HG02610 (cell line): ENCODE measurements around the gene SAMD4B.
"Not testable (repeated sequence)": the region's sequence is repeated elsewhere in the genome, so short reads cannot be mapped to it uniquely, and the experiment has no call there.

Source experiments
- ATAC-seq: cut with Tn5 transposase; IDR thresholded peaks from one replicate; pipeline ENCODE4 v1.9.1; 2021; ENCODE audit warnings: mild to moderate bottlenecking, moderate library complexity; ENCODE audit not compliant: unreplicated experiment

Gene SAMD4B

DNA sequence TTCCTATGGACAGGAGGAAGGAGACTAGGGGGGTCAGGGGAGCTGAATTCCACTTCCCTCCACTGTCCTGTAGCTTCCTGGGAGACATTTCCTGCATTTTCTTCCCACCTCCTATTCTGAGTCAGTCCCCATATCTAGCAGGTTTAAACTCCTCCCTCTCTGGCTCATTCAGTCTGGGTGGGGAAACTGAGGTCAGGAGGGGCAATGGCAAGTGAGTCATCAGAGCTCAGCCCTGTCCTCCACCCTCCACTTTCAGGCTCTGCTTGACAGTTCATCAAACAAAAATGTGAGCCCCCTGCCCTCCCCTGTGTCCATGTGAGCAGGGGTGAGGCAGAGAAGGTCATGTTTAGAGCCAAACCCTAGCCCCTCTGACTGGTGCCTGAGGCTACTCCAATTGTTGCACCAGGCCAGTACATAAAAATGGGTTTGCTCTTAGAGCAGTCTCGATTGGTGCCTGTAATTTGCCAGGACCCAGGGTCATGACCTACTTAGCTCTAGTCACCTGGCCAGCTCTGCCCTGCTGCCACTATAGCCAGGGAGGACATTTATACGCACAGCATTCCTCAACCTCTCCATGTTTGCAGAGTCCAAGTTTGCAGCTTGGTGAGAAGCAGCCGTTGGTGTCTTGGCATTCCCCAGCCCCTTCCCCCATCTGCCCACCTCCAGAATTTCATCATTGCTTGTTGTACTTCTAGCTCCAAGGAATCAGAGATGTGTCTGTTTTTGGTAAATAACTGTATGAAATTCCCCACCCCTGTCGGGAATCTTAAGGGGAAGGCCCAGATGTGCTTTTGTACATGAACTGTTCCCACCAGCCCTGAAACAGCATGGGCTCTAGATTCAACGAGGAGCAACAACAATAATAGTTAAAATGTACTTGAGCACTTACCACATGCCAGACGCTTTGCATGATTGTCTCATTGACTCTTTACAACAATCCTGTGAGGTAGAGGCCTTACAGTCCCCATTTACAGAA lies 20.7 kb downstream of the SAMD4B start:
- no peak for ATAC-seq

DNA sequence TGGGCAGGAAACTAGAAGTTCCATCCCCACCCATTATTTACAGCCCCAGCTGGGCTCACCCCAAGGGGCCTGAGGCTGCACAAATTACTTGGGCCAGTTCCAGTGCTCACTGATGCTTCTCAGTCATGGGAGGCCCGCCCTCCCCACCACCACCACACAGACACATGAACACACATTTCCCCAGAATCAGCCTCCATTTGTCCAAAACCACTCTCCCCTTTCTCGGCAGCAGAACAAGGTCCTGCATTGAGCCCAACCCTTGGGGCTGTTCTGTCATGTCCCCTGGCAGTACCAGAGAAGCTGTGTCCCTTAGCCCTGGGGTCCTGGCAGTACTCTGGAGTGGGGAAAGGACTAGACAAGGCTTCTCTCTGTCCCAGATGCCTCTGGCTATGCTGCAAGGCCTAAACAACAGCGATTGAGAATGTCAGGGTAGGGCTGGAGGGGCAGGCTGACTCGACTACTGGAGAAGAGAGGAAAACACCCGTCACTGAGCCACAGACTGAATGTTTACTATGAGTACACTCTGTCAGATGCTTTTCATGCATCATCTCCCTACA lies 21.8 kb downstream of the SAMD4B start:
- ATAC-seq = no peak

DNA sequence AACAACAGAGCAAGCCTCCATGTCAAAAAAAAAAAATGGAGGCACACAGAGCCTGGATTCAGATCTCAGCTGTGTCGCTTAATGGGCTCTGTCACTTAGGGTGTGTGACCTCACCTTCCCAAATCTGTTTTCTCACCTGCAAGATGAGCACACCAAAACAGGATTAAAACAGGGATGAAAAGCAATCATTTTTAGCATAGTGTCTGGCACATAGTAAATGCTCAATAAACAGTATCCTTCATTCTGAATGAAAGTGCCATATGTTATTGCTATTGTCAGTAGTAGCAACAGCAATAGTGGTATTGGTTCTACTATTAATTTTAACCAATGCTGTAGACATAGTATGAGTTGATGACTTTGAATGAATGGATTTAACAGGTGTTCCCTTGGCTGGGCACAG lies 23.3 kb downstream of the SAMD4B start:
- no peak for ATAC-seq

DNA sequence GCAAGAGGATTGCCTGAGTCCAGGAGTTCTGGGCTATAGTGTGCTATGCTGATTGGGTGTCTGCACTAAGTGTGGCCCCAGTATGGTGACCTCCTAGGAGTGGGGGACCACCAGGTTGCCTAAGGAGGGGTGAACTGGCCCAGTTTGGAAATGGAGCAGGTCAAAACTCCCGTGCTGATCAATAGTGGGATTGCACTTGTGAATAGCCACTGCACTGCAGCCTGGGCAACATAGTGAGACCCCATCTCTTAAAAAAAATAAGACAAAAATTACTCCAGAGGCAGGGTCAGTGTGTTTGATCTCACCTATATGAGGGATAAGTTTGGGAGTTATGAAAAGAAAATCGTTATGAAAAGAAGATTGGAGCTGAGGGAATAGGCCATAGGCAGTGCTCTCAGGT lies 27.0 kb downstream of the SAMD4B start:
- ATAC-seq = no peak

DNA sequence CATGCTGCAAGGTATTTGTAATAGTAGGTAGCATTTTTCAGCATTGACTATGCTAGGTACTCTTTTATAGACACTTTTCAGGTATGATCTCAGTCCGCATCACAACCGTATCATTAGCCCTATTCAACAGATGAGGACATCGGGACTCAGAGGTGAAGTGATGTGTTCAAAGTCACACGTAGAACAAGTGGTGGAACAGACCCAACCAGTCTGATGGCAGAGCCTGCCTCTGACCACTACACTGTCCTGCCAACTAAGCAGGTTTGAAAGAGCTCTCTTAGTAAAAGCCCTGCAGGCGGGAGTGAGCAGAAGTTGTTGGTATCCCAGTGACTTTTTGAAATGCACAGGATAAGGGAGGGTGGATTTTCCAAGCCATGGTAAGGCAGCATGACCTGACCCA lies 28.5 kb downstream of the SAMD4B start:
- ATAC-seq = no peak

DNA sequence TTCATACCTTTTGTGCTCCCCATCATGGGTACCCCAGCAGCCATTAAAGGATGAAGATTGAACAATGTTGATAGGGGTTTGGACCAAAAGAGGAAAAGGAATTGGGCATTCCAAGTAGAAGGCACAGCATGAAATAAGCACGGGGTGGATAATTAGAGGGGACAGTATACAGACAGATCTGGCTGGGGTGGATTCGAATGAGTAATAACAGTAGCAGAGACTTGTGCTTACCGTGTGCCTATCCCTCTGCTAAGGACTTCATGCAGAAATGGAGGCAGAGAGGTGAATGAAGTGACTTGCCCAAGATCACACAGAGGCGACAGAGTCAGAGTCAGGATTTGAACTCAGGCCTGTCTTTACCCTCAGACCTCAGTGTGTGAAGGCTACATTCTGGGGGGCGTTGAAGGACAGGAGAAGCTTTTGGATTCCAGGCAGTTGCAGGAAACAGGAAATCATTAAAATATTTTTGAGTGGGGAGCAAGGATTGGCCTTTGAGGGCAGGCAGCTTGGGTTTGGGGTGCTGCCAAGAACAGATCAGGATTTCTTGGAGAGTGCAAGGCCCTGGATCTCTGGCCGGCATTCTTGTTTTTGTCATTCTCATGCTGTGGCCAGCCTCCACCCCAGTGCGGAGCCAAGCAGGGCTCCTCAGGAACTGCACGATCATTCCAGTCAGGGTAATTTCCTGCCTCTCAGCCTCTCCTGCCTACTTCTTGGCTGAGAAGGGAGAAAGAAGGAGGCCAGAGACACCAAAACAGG lies 30.0 kb downstream of the SAMD4B start:
- ATAC-seq = no peak

DNA sequence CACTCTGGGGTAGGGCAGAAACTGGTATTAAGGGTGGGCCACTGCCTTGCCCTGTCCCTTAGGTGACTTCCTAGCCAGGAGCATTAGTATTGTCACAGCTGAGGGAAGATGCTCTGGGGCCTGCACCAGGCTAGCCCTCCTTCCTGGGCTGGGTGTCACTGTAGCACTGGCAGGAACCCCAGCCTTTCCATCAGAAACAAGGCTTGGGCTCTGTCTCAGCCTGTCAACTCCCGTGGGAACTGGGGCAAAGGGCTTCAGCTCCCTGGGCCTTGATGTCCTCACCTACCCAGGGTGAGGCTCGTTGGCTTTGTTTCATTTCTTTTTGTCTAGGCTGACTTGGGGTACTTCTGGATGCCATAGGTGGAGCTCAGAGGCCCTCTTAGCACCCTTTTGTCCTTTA lies 30.7 kb downstream of the SAMD4B start:
- no peak for ATAC-seq

DNA sequence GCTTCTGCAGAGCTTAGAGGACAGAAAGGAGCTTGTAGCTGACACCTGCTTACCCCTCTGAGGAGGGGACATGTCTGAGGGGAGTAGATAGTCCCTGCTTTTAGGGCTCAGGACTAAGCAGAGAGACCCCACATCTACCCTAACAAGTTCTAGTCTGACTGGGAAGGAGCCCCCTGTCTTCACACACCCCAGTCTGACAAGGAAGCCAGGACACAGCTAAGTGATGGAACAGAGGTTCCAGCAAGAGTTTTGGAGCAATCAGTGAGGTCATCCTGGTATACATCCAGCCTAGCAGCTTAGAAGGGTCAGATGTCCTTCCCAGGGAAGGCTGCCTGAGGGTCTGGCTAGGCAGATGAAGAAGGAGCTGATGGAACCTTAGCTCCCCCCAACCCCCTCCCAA lies 33.7 kb downstream of the SAMD4B start:
- ATAC-seq = no peak

DNA sequence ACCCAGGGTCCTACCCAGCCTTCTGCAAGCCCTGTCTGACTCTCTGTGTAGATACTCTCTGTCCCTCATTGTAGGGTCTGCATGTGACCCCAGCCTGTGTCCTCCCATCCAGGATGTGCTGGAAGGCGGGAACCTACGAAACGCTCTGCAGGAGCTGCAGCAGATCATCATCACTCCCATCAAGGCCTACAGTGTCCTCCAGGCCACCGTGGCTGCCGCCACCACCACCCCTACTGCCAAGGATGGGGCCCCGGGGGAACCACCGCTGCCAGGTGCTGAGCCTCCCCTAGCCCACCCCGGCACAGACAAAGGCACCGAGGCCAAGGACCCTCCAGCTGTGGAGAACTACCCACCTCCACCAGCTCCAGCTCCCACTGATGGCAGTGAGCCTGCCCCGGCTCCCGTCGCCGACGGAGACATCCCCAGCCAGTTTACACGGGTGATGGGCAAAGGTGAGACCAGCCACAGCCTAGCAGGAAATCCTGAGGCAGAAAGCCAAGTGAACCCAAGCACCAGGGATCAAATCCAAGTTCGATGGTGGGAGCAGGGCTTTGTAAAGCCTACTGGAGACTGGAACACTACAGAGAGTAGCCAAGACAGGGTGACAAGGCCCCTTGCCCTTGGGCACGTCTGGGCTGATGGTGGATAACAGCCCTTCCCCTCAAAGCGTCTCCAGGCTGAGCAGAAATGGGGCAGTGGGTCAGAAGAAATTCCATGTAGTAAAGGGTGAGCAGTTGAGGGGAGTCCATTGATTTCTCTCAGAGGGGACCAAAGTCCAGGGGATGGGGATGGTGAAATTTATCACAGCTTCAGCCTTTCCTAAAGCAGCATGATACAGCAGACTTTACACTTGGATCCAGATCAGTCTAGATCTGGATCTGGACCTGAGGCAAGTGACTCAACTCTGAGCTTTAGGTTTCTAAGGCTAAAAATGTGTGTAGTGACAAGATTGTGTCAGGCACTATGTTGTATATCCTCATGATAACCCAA lies 35.4 kb downstream of the SAMD4B start:
- ATAC-seq = no peak

DNA sequence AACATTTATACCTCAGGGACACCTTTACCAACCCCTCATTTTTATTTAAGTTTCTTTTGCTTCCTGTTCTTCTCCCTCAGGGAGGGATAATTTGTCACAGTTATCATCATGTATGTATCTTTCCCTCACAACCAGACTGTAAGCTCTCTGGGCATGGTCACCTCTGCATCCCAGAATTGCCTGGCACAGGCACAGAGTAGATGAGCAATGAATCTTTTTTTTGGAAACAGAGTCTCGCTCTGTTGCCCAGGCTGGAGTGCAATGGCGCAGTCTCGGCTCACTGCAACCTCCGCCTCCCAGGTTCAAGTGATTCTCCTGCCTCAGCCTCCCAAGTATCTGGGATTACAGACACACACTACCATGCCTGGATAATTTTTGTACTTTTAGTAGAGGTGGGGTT lies 37.1 kb downstream of the SAMD4B start:
- not testable (repeated sequence) for ATAC-seq

DNA sequence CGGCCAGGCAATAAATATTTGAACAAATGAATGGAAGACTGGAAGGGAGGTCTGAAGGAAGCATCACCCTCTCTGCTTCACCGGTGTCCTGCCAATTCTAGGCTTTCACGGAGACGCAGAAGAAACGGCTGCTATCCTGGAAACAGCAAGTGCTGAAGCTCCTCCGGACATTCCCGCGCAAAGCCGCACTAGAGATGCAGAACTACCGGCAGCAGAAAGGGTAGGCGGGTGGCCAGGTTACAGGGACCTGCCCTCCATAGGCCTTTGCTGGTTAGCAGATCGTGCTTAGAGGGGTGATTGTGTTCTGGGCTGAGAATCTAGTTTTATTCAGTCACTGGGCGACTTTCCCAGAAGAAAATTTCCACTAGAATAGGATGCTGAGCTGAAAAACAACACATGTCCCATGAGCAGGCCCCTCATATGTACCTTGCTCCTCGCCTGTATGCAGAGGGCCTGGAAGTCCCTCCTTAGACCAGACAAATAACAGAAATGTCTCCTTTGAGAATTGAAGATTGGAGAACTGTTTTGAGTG lies 37.7 kb downstream of the SAMD4B start:
- ATAC-seq = no peak

DNA sequence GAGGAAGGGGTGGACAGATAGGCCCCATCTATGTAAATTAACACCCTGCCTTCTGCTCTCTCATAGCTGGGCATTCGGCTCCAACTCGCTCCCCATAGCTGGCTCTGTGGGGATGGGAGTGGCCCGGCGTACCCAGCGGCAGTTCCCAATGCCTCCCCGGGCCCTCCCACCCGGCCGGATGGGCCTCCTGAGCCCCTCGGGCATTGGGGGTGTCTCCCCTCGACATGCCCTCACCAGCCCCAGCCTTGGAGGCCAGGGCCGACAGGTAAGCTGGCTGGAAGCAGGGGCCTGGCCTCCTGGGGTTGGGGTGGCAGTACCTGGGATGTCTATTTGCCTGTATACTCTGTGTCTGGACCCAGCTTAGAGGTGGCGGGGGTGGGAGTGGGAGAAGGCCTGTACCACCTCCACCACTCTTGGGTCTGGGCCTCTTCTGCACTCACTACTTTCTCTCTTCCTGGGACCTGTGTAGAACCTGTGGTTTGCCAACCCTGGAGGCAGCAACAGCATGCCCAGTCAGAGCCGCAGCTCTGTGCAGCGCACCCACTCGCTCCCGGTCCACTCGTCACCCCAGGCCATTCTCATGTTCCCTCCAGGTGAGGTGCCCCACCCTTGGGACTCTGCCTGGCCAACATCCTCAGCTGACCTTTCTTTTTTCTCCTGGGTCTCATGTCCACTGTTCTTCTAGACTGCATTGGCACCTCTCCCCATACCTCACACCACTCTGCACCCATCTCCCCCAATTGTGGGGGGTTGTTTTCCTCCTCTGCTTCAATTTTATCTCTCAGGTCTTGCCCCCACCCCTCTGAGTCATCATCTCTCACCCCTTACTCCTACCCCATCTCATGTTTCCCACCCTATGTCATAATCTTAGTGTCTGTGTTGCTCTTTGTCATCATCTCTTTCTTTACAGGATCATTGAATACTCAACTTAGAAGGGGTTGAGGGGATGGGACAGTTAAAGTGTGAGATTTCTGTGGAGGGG lies 38.6 kb downstream of the SAMD4B start:
- no peak for ATAC-seq

DNA sequence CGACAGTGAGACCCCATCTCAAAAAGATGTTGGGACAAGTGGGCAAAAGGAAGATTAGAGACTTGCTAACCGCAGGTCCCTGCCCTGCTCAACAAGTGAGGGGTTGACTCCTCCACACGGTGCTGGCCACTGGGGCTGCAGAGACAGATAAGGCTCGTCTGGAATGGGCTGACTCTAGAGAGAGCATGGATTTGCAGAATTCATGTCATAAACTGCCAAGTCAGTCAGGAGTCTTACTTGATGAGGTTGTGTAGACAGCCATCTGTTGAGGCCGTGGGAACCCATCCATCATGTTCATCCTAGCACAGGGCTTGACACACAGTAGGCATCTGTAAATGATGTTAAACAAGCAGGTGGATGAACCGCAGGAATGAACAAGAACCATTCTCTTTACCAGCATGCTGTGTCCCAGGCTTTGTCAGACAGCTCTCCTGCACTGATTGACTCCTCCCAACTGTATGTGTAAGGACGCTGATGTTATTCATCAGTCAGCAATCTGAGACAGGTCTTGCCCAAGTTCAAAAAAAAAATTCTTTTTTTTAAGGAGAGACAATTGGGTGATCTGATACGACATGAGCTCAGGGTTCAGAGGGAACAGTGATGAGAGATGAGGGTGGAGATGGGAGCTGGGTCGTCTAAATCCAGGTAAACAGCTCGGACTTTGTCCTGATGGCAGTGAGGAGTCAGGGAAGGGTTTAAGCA lies 39.8 kb downstream of the SAMD4B start:
- no peak for ATAC-seq

DNA sequence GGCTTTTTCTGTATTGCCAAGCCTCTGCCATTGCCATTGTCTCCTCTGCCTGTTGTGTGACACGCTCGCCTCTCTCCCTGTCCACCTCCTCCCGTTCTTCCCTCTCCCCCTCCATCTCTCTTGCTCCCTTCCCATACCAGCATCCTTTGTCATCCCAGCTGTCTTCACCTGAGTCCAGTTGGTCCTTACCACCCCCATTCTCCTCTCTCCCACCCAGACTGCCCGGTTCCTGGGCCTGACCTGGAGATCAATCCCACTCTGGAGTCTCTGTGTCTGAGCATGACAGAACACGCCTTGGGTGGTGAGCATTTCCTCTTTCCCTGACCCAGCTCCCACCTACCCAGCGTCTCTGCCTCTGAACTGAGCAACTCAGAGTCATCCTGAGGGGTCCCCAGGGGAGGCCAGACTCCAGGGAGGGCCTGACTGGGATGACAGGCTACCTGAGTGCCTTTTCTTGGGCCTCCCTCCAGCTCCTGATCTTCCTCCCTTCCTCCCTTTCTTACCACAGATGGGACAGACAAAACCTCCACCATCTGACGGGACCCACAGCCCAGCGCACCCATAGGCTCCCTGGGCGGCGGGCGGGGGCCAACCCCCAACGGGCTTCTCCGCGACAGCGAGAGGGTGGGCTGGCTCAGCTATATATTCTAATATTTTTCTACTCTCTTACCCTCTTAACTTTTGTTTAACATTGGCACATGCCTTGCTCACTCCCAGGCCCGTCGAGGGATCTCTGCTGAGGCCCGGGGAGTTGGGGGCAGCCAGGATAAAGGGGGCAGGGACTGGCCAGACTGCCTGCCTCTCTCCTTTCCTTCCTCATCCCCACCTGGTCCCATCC lies 41.0 kb downstream of the SAMD4B start:
- no peak for ATAC-seq

DNA sequence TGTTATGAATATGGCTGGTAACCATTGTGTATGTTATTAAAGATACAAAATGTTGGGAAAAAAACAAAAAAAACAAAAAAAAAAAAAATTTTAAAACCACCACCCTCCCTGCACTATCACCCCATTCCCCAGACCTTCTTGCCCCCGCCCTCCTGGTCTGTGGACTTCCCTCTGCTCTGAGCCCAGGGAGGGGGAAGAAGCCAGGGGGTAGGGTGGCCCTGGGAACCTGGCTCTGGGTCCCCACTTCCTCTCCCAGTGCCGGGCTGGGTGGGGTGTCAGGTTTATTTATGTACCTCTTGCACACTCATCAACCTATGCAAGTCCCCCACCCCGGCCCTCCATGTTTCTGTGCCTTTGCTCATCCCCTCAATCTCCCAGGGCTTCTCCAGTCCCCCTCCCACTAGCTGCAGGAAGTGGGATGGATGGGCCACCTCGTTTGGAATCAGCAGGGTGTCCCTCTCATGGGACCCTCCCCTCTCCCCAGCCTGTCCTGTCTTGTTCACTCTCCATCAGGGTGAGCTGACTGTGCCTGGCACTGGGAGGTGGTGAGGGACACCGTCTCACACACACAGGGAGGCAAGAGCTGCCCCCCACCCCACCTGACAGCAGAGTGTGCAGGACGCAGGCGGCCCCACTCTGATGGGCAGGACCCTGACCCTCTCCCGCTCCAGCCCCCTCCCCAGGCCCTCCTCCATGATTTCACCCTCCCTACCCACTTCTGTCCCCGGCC lies 42.8 kb downstream of the SAMD4B start:
- no peak for ATAC-seq

DNA sequence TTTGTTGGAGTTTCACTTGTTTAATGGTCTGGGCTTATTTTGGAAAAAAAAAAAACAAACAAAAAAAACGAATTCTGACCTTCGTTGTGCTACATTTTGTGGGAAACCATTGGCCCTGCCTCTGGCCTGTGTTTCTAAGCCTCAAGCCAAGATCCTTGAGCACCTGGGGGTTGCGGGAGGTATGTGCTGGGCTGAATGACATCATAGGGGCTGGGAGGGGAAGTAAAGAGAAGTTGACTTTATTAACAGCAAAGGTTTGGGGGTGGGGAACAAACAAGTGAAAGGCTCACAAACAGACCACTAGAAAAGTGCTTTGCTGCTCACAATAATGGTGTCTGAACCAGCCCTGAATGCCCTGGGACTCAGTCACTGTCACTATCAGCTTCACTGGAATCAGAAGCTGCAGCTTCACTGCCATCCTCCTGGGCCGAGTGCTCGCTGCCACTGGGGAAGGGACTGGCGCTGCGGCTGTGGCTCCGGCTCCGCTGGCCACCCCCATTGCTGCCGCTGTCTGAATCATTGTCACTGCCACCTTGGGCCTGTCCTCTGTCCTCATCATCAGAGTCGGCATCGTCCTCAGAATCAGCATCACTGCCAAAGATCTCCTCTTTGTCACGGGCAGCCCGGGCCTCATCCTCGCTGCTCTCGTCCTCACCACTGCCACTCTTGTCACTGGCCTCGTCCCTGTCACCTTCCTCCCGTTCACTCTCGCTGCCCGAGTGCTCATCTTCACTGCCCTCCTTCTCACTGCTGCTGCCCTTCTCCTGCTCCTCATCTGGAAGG lies 43.6 kb downstream of the SAMD4B start:
- no peak for ATAC-seq
